ENCODE results near the gene HTD2.

The HTD2 gene

GRCh38 chr3:58292866-58293265 lies 13.5 kb upstream of the HTD2 start:
- DNase-seq (ENCODE audit: low spot score) = no peak

GRCh38 chr3:58293516-58293915 lies 12.8 kb upstream of the HTD2 start:
- no peak for DNase-seq (ENCODE audit: low spot score)

GRCh38 chr3:58296269-58296668 lies 10.1 kb upstream of the HTD2 start:
- DNase-seq (ENCODE audit: low spot score) = no peak

- no peak for DNase-seq (ENCODE audit: low spot score)
Observed at GRCh38 chr3:58296843-58297242, 9.5 kb upstream of the HTD2 start.

- no peak for DNase-seq (ENCODE audit: low spot score)
Observed at GRCh38 chr3:58298190-58298589, 8.1 kb upstream of the HTD2 start.

- no peak for DNase-seq (ENCODE audit: low spot score)
Observed at GRCh38 chr3:58299075-58299474, 7.2 kb upstream of the HTD2 start.

- no peak for DNase-seq (ENCODE audit: low spot score)
Observed at GRCh38 chr3:58299839-58300516, 6.3 kb upstream of the HTD2 start.

GRCh38 chr3:58307639-58308215 lies 1.4 kb downstream of the HTD2 start:
- DNase-seq (ENCODE audit: low spot score) = no peak

- no peak for DNase-seq (ENCODE audit: low spot score)
Observed at GRCh38 chr3:58308728-58309127, 2.4 kb downstream of the HTD2 start.

GRCh38 chr3:58317811-58318210 lies 11.5 kb downstream of the HTD2 start:
- no peak for DNase-seq (ENCODE audit: low spot score)

GRCh38 chr3:58321791-58322190 lies 15.5 kb downstream of the HTD2 start:
- no peak for DNase-seq (ENCODE audit: low spot score)

GRCh38 chr3:58322793-58323192 lies 16.5 kb downstream of the HTD2 start:
- DNase-seq (ENCODE audit: low spot score) = no peak

GRCh38 chr3:58323529-58324390 lies 17.4 kb downstream of the HTD2 start:
- no peak for DNase-seq (ENCODE audit: low spot score)

GRCh38 chr3:58324391-58325390 lies 18.4 kb downstream of the HTD2 start:
- no peak for DNase-seq (ENCODE audit: low spot score)

- DNase-seq (ENCODE audit: low spot score) = no peak
Observed at GRCh38 chr3:58325525-58325992, 19.2 kb downstream of the HTD2 start.

GRCh38 chr3:58326267-58326900 lies 20.1 kb downstream of the HTD2 start:
- no peak for DNase-seq (ENCODE audit: low spot score)

- DNase-seq (ENCODE audit: low spot score) = no peak
Observed at GRCh38 chr3:58329150-58329921, 23.0 kb downstream of the HTD2 start.

- DNase-seq (ENCODE audit: low spot score) = no peak
Observed at GRCh38 chr3:58329922-58330413, 23.6 kb downstream of the HTD2 start.

- DNase-seq (ENCODE audit: low spot score) = no peak
Observed at GRCh38 chr3:58331593-58332152, 25.4 kb downstream of the HTD2 start.
